HCT116 (cell line): ENCODE results near the gene UNC45A. TPM values are rescaled to one million over a fixed set of nuclear protein-coding genes. Genes with fewer than 3 reads are reported as not detected.

Experiments
- ATAC-seq: fragments of 200-7000 bp; cut with Tn5 transposase; 2 replicates; pipeline ENCODE4 v1.9.1; 2020; ENCODE audit warnings: mild to moderate bottlenecking, moderate library complexity
- BruUV-seq: library from RNA; stranded (reverse); fragments of 400-500 nt; replicated peaks from 2 replicates; lab custom pipeline; 2021; lab: Mats Ljungman, UMichigan
- CTCF ChIA-PET: fragments of 300-600 bp; sonication (Branson Sonifier 250); formaldehyde crosslinking; loops from one replicate; lab custom pipeline; 2021; ENCODE audit warnings: antibody characterized with exemption; lab: Charles Lee
- POLR2A ChIA-PET: fragments of 300-600, 350-600 bp; sonication (Branson Sonifier 250); formaldehyde crosslinking; loops from one replicate; lab custom pipeline; 2021; ENCODE audit warnings: antibody characterized with exemption; lab: Charles Lee
- RAD21 ChIA-PET, 2 experiments: fragments of 300-600 bp; sonication (Branson Sonifier 250); formaldehyde crosslinking; loops; one replicate each; lab custom pipeline; 2023; ENCODE audit warnings: low total read pairs in 2 of 2; ENCODE audit not compliant: uncharacterized antibody in 2 of 2, unreplicated experiment in 2 of 2, low non-redundant PET in 1 of 2; lab: Charles Lee
- DNase-seq: peaks from one replicate; pipeline ENCODE4 v3.0.0-alpha.2; 2010; ENCODE audit warnings: low read depth, low spot score
- H2AFZ ChIP-seq: fragments of 200-600 bp; shearing (Covaris generic), sonication (generic); 2 replicates; pipeline ENCODE4 v1.6.1; 2017; ENCODE audit warnings: low read depth, mixed run types, mixed read lengths, antibody characterized with exemption, low read length; ENCODE audit not compliant: poor library complexity, severe bottlenecking
- H3K27ac ChIP-seq: 2 replicates; pipeline ENCODE4 v1.5.1; 2012; ENCODE audit warnings: low read depth, low read length
- H3K27me3 ChIP-seq: fragments of 200-600 bp; sonication (generic); 2 replicates; pipeline ENCODE4 v1.6.1; 2016; ENCODE audit warnings: mixed run types, low read length, mixed read lengths; ENCODE audit not compliant: insufficient read depth
- H3K36me3 ChIP-seq, 2 experiments: fragments of 200-500 bp in 1 of 2; fragments of 200-600 bp in 1 of 2; sonication (Bioruptor generic) in 1 of 2; sonication (generic) in 1 of 2; 2 replicates each; pipeline versions ENCODE4 v1.5.1 to v1.6.1; 2014 to 2016; ENCODE audit warnings: low read length in 2 of 2, inconsistent platforms in 1 of 2, mixed read lengths in 1 of 2, mixed run types in 1 of 2; ENCODE audit not compliant: insufficient read depth in 2 of 2, control insufficient read depth in 1 of 2
- H3K4me1 ChIP-seq, 2 experiments: fragments of 200-600 bp in 1 of 2; sonication (generic) in 1 of 2; 2 replicates each; pipeline versions ENCODE4 v1.5.1 to v1.6.1; 2012 to 2017; ENCODE audit warnings: low read length in 2 of 2, inconsistent platforms in 1 of 2, mild to moderate bottlenecking in 1 of 2, mixed read lengths in 1 of 2, mixed run types in 1 of 2, moderate library complexity in 1 of 2; ENCODE audit not compliant: insufficient read depth in 2 of 2, control insufficient read depth in 1 of 2
- H3K4me2 ChIP-seq: fragments of 200-600 bp; sonication (generic); 2 replicates; pipeline ENCODE4 v1.6.1; 2017; ENCODE audit warnings: mixed run types, low read length, mixed read lengths
- H3K4me3 ChIP-seq, 2 experiments: fragments of 200-600 bp in 1 of 2; sonication (generic) in 1 of 2; replicated peaks in 1 of 2; 2 replicates each; pipeline ENCODE4 v1.5.1; 2011 to 2016; ENCODE audit warnings: low read length in 2 of 2, control low read depth in 1 of 2, low read depth in 1 of 2, mild to moderate bottlenecking in 1 of 2, mixed read lengths in 1 of 2, mixed run types in 1 of 2
- H3K79me2 ChIP-seq: fragments of 200-600 bp; sonication (generic); 2 replicates; pipeline ENCODE4 v1.6.1; 2017; ENCODE audit warnings: mild to moderate bottlenecking, mixed run types, low read length, moderate library complexity, mixed read lengths; ENCODE audit not compliant: insufficient read depth
- H3K9ac ChIP-seq: fragments of 200-600 bp; sonication (generic); 2 replicates; pipeline ENCODE4 v1.6.1; 2016; ENCODE audit warnings: low read length, mixed read lengths
- H3K9me2 ChIP-seq: fragments of 200-600 bp; sonication (generic), shearing (Covaris generic); 2 replicates; pipeline ENCODE4 v1.6.1; 2017; ENCODE audit warnings: mixed run types, mild to moderate bottlenecking, moderate library complexity; ENCODE audit not compliant: insufficient read depth
- H3K9me3 ChIP-seq, 2 experiments: fragments of 200-500 bp in 1 of 2; fragments of 200-600 bp in 1 of 2; sonication (Bioruptor generic) in 1 of 2; sonication (generic) in 1 of 2; 2 replicates each; pipeline ENCODE4 v1.6.1; 2014 to 2017; ENCODE audit warnings: low read length in 2 of 2, mixed read lengths in 2 of 2, inconsistent platforms in 1 of 2, low read depth in 1 of 2, mild to moderate bottlenecking in 1 of 2, mixed run types in 1 of 2, moderate library complexity in 1 of 2; ENCODE audit not compliant: control insufficient read depth in 1 of 2, insufficient read depth in 1 of 2
- H4K20me1 ChIP-seq: fragments of 200-600 bp; sonication (generic), shearing (Covaris generic); 2 replicates; pipeline ENCODE4 v1.6.1; 2017; ENCODE audit warnings: mixed run types, mild to moderate bottlenecking, moderate library complexity; ENCODE audit not compliant: insufficient read depth
- CBX3 ChIP-seq: IDR thresholded peaks from 2 replicates; pipeline ENCODE4 v1.6.1; 2012; ENCODE audit warnings: low read depth
- CEBPB ChIP-seq: IDR thresholded peaks from 2 replicates; pipeline ENCODE4 v1.6.1; 2012; ENCODE audit warnings: low read depth
- EGR1 ChIP-seq: IDR thresholded peaks from 2 replicates; pipeline ENCODE4 v1.6.1; 2012; ENCODE audit warnings: low read depth
- ELF1 ChIP-seq: IDR thresholded peaks from 2 replicates; pipeline ENCODE4 v1.6.1; 2012; ENCODE audit warnings: low read depth, borderline replicate concordance
- EZH2 ChIP-seq: fragments of 200-600 bp; sonication (generic); IDR thresholded peaks from 2 replicates; pipeline ENCODE4 v1.6.1; 2017; ENCODE audit warnings: antibody characterized with exemption, mixed run types
- EZH2phosphoT487 ChIP-seq: fragments of 200-600 bp; IDR thresholded peaks from 2 replicates; pipeline ENCODE4 v1.6.1; 2018; ENCODE audit warnings: antibody characterized with exemption, borderline replicate concordance
- FOSL1 ChIP-seq: IDR thresholded peaks from 2 replicates; pipeline ENCODE4 v1.6.1; 2012; ENCODE audit warnings: low read depth
- JUND ChIP-seq: IDR thresholded peaks from 2 replicates; pipeline ENCODE4 v1.6.1; 2012
- MAX ChIP-seq: IDR thresholded peaks from 2 replicates; pipeline ENCODE4 v1.6.1; 2012
- POLR2A ChIP-seq: IDR thresholded peaks from 2 replicates; pipeline ENCODE4 v1.7.0; 2011; ENCODE audit warnings: borderline replicate concordance; ENCODE audit not compliant: insufficient read depth, insufficient read length; ENCODE audit errors: extremely low read depth
- POLR2AphosphoS5 ChIP-seq: IDR thresholded peaks from 2 replicates; pipeline ENCODE4 v1.6.1; 2011; ENCODE audit warnings: mild to moderate bottlenecking, low read depth, low read length, moderate library complexity
- RAD21 ChIP-seq: IDR thresholded peaks from 2 replicates; pipeline ENCODE4 v1.6.1; 2012; ENCODE audit warnings: low read depth, mild to moderate bottlenecking
- SP1 ChIP-seq: IDR thresholded peaks from 2 replicates; pipeline ENCODE4 v1.6.1; 2012; ENCODE audit warnings: low read depth
- SRF ChIP-seq: IDR thresholded peaks from 2 replicates; pipeline ENCODE4 v1.6.1; 2012; ENCODE audit warnings: low read depth
- TCF7L2 ChIP-seq: IDR thresholded peaks from 2 replicates; pipeline ENCODE4 v1.7.0; 2011; ENCODE audit warnings: borderline replicate concordance, inconsistent platforms; ENCODE audit not compliant: insufficient read depth, insufficient read length; ENCODE audit errors: extremely low read depth
- YY1 ChIP-seq: IDR thresholded peaks from 2 replicates; pipeline ENCODE4 v1.6.1; 2011; ENCODE audit warnings: low read length, low read depth, moderate library complexity, mild to moderate bottlenecking; ENCODE audit not compliant: insufficient replicate concordance; ENCODE audit errors: extremely low read depth
- ZBTB33 ChIP-seq: IDR thresholded peaks from 2 replicates; pipeline ENCODE4 v1.6.1; 2011; ENCODE audit warnings: mild to moderate bottlenecking, low read length, moderate library complexity; ENCODE audit not compliant: insufficient replicate concordance; ENCODE audit errors: extremely low read depth
- ZFX ChIP-seq: fragments of 450-650 bp; IDR thresholded peaks from 2 replicates; pipeline ENCODE4 v1.6.1; 2017
- ZNF274 ChIP-seq: fragments of 200-500 bp; sonication (Bioruptor generic); IDR thresholded peaks from 2 replicates; pipeline ENCODE4 v1.6.1; 2014; ENCODE audit warnings: mild to moderate bottlenecking, low read depth, low read length, inconsistent platforms
- intact Hi-C: fragments of 100-400 bp; cut with micrococcal nuclease; formaldehyde crosslinking; loops from 2 replicates; pipeline ENCODE4 v1.10.0; 2022
- total RNA-seq: library from RNA; stranded (reverse); gene quantifications from one replicate; pipeline ENCODE4 v1.2.1, GENCODE V29; 2021; ENCODE audit not compliant: unreplicated experiment
- TF ChIP-seq, protein P1 (sequence below), 3 experiments: fragments of 200-600 bp in 1 of 3; sonication (generic) in 1 of 3; IDR thresholded peaks in 2 of 3; conservative IDR thresholded peaks in 1 of 3; 2 replicates each; pipeline ENCODE4 v1.5.1; 2012 to 2017; ENCODE audit warnings: low read depth in 2 of 3, low read length in 2 of 3, antibody characterized with exemption in 1 of 3, borderline replicate concordance in 1 of 3, control low read depth in 1 of 3, mild to moderate bottlenecking in 1 of 3, mixed read lengths in 1 of 3, mixed run types in 1 of 3, moderate library complexity in 1 of 3; ENCODE audit not compliant: insufficient read depth in 1 of 3
- TF ChIP-seq, protein P2 (sequence below): IDR thresholded peaks from 2 replicates; pipeline ENCODE4 v1.6.1; 2012

UNC45A gene
- total RNA-seq, 1 experiment from 2014 or later = 95.4 TPM

GRCh38 chr15:90902840-90903732 lies 32.0 kb upstream of the UNC45A start, which contains the start of gene MAN2A2:
Gene MAN2A2, plus strand, starts transcription at chr15:90903302. Its CDS starts 906 bp downstream, at chr15:90904208.
- no peaks in the 10 kb centered on the region for H4K20me1 ChIP-seq
- ChIA-PET RAD21 (interaction anchor here (0.7 to 0.9 kb wide), 2 partner anchors 14 to 130 kb away, joined by 3 read pairs; no protein-coding TSS in a partner anchor), CTCF (interaction anchor here (0.8 to 6.4 kb wide), 9 partner anchors 10 to 610 kb away, joined by 3 to 70 read pairs (median 3); partner anchors contain the start of genes HDDC3 and UNC45A), POLR2A (interaction anchor here (0.8 to 2.4 kb wide), 7 partner anchors 10 to 610 kb away, joined by 3 to 8 read pairs (median 4); partner anchors contain the start of genes HDDC3 and UNC45A)
- peaks cover 10 to 20% of the 10 kb centered on the region in 2 experiments; a peak in 3 of 4 replicates for H3K4me1 ChIP-seq
- peak within 1 kb of the TSS; percentile 87 for H3K27ac ChIP-seq
- peak within 1 kb of the TSS; percentile 98 for H2AFZ ChIP-seq
- peak within 1 kb of the TSS; percentile 74 to 84 for H3K4me3 ChIP-seq
- DNase-seq = peak; percentile 18
- peak within 1 kb of the TSS; percentile 74 for H3K9ac ChIP-seq
- BruUV-seq = no TSS peak
- H3K4me2 ChIP-seq = peak within 1 kb of the TSS; percentile 96
- no peaks in the 10 kb centered on the region for H3K9me2 ChIP-seq
- H3K36me3 ChIP-seq = peaks cover 10 to 12% of the 10 kb centered on the region in 2 experiments; a peak in 3 of 4 replicates
- H3K9me3 ChIP-seq = no peaks in the 10 kb centered on the region
- H3K79me2 ChIP-seq = no peaks in the 10 kb centered on the region
- peak; percentile 51 for ATAC-seq
- H3K27me3 ChIP-seq = no peaks in the 10 kb centered on the region
- intact Hi-C loops = loop anchor here (2.0 to 5.0 kb wide), 2 partner anchors 146 to 369 kb away; no protein-coding TSS in a partner anchor
- TF ChIP-seq EZH2phosphoT487 (no peak), YY1 (no peak), RAD21 (no peak), FOSL1 (no peak), SRF (no peak), ELF1 (no peak), EGR1 (peak; percentile 94), JUND (no peak), ZNF274 (no peak), SP1 (no peak), CBX3 (no peak), ZBTB33 (no peak), POLR2A (no peak), CEBPB (no peak), TCF7L2 (peak; percentile 10), POLR2AphosphoS5 (peak; percentile 44; the same call in 1 of the 2 replicates), ZFX (peak; percentile 81; the same call in 1 of the 2 replicates), MAX (no peak; the same call in 1 of the 2 replicates), EZH2 (no peak)
- TF ChIP-seq, protein P1, sequence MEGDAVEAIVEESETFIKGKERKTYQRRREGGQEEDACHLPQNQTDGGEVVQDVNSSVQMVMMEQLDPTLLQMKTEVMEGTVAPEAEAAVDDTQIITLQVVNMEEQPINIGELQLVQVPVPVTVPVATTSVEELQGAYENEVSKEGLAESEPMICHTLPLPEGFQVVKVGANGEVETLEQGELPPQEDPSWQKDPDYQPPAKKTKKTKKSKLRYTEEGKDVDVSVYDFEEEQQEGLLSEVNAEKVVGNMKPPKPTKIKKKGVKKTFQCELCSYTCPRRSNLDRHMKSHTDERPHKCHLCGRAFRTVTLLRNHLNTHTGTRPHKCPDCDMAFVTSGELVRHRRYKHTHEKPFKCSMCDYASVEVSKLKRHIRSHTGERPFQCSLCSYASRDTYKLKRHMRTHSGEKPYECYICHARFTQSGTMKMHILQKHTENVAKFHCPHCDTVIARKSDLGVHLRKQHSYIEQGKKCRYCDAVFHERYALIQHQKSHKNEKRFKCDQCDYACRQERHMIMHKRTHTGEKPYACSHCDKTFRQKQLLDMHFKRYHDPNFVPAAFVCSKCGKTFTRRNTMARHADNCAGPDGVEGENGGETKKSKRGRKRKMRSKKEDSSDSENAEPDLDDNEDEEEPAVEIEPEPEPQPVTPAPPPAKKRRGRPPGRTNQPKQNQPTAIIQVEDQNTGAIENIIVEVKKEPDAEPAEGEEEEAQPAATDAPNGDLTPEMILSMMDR (IDR thresholded peaks at IDR 0.05 in 2 of 3, conservative IDR thresholded peaks at IDR 0.05 in 1 of 3; ENCODE audit: borderline replicate concordance in 1 of 3, insufficient read depth in 1 of 3, low read depth in 2 of 3, low read length in 2 of 3) = no peak
- TF ChIP-seq, protein P2, sequence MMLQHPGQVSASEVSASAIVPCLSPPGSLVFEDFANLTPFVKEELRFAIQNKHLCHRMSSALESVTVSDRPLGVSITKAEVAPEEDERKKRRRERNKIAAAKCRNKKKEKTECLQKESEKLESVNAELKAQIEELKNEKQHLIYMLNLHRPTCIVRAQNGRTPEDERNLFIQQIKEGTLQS = no peak
